GM18868 (cell line): ENCODE results near the gene TCF25.
A peak's percentile ranks its signal among the peaks of the same experiment; 100 is the strongest.
"Not testable (repeated sequence)": the region's sequence is repeated elsewhere in the genome, so short reads cannot be mapped to it uniquely, and the experiment has no call there.

Source experiments
- ATAC-seq: cut with Tn5 transposase; IDR thresholded peaks from one replicate; pipeline ENCODE4 v1.9.1; 2021; ENCODE audit warnings: mild to moderate bottlenecking, moderate library complexity; ENCODE audit not compliant: unreplicated experiment

Gene TCF25

DNA sequence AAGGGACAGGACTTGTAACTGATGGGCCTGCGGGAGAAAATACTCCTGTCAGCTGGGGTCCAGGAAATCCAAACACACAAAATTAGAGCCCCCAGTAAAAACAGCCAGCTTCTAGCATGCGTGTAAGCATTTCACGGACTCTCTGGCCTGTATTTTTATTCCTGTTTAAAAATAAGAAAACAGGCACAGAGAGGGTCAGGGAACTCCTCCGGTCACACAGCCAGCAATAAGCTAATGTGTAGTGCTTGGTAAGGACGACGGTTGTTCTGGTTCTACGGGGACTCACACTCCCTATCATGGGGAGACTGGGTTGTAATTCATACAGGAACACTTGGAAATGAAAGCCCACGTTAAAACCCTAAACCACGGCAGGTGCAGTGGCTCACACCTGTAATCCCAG is 1.5 kb upstream of the TCF25 start:
- no peak for ATAC-seq

DNA sequence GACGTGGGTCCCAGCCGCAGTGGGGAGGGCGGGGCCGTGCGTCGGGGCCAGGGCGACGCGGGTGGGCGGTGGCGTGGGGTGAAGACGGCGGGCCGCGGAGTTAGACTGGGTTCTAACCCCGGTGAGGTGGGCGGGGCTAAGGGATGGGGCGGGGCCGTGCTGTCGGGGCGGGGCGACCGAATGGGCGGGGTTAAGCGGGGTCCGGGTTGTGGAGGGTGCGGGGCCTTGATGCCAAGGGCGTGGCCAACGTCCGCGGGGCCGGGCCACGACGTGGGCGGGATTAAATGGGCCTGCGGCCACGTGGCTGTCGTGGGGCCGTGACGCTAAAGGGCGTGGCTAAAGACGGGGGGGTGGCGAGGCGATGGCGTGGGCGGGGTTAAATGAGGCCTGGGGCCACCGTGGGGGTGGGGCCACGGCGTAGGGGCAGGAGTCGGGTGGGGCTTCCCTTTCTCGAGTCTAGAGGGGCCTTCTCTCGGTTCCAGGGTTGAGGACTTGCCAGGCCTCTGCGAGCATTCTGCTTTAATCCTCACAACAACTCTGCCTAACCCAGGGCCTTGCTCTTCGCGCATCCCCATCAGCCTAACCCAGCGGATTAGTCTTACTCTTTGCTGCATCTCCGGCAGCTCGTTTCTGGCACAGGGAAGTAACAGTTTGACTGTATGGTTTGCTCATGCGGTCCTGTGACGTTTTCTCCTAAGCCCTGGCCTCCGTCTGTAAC is 739 bp downstream of the TCF25 start:
- ATAC-seq, result peak; percentile 66

DNA sequence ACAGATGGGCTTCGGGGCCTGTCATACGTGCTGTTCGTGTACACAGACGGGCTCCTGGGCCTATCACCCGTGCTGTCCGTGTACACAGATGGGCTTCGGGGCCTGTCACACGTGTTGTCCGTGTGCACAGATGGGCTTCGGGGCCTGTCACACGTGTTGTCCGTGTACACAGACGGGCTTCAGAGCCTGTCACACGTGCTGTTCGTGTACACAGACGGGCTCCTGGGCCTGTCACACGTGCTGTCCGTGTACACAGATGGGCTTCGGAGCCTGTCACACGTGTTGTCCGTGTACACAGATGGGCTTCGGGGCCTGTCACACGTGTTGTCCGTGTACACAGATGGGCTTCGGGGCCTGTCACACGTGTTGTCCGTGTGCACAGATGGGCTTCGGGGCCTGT is 5.7 kb downstream of the TCF25 start:
- ATAC-seq, result not testable (repeated sequence)

DNA sequence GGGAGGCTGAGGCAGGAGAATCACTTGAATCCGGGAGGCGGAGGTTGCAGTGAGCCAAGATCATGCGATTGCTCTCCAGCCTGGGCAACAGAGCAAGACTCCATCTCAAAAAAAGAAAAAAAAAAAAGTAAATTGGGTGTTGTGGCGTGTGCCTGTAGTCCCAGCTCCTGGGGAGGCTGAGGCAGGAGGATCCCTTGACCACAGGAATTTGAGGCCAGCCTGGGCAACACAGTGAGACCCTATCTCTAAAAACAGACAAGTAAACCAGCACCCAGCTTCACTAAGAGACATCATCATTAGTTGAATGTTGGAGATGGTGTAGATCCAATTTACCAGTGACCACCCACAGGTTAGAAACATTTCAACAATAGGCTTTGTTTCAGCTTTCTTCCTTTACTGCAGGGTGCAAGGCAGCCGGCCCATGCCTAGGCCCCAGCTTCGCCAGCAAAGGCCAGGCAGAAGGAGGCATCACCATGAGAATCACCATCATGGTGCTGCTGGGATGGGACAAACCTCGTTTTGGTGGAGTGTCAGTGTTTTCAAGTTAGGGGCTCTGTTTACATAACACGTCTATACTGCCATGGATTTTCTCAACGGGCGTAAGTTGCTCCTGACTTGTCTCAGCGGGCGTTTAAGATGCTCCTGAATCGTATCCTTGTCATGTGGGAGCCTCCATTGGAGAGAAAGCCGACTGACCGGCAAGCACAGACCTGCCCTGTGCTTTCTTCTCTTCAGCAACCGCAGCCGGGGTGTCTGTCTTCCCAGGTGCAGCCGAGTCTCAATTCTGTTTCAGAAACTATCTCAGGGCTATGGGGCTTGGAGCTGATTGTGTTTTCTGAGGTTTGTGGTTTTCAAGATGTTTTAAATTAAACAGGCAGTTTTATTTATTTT is 7.3 kb downstream of the TCF25 start:
- ATAC-seq, result no peak

DNA sequence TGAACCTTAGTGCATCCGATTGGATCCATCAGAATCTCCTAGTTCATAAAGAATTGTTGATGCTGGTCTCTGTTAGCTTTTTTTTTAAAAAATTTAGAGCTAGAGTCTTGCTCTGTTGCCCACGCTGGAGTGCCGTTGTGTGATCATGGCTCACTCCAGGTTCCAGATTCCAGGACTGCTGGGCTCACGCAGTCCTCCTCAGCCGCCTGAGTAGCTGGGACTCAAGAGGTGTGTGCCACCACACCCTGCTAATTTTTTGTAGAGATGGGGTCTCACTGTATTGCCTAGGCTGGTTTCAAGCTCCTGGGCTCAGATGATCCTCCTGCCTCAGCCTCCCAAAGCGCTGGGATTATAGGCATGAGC is 8.0 kb downstream of the TCF25 start:
- no peak for ATAC-seq

DNA sequence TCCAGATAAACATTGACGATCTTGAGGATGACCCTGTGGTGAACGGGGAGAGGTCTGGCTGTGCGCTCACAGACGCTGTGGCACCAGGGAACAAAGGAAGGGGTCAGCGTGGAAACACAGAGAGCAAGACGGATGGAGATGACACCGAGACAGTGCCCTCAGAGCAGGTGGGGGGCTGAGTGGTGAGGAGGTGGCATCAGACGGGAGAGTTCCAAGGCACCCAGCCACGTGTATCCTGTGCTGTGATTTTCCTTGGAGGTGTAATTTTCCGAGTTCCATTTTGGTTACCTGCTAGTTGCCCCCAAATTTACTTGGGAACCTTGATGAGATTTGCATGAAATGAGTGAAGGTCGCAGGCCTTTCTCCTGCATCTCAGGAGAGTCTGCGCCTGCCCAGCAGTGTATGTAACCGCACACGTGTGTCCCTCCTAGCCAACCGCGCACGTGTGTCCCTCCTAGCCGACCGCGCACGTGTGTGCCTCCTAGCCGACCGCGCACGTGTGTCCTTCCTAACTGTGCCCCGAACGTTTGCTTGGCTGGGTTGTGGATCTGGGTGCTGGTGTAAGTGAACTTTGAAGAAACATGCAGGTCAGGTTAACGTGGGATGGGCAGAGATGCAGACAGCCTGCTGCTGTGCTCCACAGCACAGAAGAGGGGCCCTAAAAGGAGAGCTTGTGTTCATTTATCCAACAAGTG is 10.1 kb downstream of the TCF25 start:
- no peak for ATAC-seq

DNA sequence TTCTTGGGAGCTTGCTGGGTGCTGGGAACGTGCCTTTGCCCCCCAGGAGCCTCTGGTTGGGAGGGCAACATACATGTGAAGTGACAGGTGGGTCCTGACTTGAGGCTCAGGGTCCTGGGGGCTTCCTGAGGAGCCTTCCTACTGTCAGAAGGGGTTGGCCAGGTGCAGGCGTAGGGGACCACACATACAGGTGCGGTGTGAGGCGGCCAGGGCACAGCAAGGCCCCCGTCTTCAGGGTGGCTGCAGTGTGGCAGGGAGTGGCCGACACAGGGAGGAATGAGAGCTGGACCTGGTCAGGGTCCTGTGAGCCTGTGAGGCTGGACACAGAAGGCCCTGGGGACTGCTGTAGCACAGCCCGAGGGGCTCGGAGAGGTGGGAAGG is 10.6 kb downstream of the TCF25 start:
- no peak for ATAC-seq

DNA sequence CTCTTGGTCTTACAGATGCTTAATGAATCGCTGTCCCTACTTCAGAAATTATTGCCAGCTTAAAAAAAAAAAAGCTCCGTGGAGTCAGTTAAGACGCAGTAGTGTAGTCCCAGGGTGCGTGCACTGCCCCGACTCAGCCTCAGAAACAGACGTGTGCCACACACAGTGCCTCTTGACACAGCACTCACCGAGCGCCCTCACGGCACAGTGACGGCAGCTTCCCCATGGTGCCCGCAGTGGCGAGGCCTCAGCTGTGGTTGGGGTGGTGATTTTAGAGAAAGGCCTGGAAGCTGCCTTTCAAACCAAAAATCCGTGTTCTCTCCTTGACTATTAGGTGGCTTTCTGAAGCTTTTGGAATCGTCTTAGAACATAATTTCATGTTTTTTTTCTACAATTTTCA is 13.9 kb downstream of the TCF25 start:
- ATAC-seq, result no peak

DNA sequence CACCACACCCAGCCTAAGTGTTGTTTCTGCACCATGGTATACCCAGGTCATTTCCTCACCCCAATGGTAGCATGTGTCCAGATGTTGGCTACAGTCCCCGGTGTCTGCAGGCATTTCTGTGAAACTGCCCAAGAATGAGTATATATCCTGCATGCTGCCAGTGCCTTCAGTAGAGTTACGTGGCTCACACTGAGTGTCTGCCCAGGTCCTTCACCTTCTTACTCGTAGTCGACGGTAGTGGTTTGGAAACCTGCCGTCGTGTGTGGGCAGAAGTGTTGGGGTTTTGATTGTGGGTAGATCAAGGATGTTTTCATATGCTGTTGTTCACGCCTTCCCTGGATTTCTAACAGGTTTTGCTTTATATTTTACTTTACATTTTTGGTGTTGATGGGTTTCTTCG is 16.8 kb downstream of the TCF25 start:
- no peak for ATAC-seq

DNA sequence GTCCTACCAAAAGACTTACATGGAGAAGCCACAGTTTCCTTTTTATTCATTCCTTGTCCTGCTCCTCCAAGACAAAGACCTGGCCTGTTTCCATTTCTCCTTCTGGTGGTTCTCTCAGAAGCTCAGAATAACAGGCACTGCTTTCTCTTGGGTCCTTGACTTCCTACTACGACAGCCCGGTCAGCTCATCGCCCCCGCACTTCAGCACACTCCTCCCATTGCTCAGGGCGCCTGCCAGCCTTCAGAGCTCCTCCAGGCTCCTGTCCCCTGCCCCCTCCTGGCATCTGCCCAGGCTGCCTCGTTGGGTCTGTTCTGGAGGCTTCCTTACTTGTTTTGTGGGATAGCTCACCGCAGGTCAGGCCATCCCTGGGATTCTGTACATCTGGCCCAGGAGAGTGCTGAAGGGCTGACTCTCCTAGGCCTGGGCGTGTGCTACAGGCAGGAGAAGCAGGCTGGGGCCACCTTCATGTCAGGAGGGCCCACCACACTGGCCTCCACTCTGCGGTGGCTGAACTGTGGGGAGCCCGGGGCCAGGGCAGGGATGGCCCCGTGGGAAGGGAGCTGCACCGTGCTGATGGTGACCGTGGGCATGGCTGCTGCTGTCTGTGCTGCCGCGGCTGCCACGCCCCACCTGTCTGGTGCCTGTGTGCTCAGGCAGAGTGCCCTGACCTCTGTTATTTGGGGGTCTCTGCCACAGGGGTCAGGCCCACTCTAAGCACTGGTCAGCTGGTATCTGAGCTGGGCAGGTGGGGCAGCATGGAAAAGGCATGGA is 17.7 kb downstream of the TCF25 start:
- no peak for ATAC-seq

DNA sequence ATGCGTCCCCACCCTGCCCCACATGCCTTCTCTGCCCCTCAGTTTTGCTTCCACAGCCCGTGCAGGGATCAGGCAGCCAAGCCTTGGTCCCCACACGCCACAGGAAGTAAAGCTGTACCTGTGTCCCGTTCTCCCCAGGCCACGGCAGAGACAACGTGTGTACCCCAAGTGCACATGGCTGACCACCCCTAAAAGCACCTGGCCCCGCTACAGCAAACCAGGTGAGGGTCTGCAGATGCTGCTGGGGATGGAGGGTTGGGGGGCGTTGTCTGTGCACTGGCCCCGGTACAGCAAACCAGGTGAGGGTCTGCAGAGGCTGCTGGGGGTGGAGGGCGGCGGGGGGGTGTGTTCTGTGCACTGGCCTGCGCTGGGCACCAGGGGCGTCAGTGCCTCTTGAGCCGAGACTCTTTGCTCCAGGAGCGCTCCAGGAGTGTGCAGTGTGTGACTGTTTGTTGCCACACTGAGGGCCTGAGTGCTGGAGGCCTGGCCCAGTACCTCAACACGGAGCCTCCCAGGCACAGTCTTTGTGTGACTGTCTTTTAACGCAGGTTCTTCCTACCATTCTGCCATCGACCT is 18.8 kb downstream of the TCF25 start:
- no peak for ATAC-seq

DNA sequence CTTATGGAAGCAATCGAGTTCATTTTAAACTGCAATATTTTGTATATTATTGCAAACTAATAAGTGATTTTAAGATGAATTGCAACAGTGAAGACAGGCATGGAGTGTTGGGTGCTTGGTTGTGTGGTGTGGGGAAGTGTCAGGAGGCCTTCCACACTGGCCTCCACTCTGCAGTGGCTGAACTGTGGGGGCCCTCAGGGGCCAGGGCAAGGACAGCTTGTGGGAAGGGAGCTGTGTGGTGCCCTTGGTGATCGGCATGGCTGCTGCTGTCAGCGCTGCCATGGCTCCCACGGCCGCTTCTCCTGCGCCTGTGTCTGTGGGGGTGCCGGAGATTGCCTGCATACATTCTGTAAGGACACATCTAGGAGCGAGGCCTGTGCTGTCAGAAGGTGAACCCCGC is 19.2 kb downstream of the TCF25 start:
- no peak for ATAC-seq

DNA sequence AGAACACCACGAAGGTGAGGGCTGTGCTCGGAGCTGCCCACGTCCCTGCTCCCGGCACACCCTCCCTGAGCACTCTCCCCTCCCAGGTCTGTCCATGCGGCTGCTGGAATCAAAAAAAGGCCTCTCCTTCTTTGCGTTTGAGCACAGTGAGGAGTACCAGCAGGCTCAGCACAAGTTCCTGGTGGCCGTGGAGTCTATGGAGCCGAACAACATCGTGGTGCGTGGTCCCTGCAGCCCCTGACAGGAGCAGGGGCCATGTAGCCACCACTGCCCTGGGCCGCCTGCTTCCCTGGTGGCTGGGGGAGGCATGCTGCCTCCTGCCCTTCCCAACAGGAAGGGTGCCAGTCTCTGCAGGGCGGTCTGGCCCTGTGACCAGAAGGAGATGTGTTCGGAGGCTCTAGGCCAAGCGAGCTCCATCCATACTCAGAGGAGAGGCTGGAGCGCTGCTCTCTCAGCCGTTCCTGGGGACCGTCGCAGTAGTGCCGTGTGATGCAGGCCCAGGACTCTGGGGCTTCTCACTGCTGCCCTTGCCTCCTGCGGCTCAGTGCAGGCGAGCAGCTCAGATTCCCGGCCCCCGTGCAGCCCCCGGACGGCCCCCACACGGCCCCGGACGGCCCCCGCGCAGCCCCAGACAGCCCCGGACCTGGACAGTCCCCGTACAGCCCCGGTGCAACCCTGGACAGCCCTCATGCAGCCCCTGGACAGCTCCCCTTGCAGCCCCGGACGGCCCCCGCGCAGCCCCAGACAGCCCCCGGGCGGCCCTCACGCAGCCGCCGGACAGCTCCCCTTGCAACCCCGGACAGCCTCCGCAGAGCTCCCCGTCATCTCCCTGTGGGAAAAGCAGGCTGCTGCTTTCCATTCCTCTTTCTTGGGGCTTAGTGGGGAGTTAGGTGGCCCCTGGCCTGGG is 20.5 kb downstream of the TCF25 start:
- no peak for ATAC-seq

DNA sequence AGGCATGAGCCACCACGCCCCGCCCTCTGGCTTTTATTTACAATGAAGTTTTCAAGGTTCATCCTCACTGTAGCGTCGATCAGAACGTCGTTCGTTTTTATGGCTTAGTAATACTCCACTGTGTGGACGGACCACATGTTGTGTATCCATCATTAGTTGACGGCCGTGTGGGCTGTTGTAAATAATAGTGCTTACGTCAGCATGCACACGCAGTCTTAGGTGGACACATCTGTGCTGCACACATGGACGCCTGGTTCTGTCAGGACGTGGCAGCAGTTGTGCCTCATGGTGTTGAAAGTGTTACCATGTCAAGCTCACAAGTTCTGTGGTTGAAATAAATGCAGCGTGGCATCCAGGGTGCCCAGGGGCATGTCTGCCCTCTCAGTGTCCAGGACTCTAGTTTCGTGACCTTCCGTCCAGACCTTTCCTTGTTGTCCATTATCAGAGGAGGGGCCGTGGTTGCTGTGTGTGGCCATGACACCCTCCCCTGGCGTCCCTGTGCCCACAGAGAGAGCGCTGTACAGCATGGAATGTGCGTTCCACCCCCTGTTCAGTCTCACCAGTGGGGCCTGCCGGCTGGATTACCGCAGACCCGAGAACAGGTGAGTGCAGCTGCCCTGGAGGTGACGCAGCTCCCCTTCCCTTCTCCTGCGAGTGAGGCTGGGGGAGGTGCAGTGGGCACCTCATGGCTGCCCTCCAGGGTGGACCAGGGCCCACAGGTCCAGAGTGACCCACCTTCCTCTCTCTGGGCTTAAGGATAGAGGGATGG is 22.3 kb downstream of the TCF25 start:
- no peak for ATAC-seq

DNA sequence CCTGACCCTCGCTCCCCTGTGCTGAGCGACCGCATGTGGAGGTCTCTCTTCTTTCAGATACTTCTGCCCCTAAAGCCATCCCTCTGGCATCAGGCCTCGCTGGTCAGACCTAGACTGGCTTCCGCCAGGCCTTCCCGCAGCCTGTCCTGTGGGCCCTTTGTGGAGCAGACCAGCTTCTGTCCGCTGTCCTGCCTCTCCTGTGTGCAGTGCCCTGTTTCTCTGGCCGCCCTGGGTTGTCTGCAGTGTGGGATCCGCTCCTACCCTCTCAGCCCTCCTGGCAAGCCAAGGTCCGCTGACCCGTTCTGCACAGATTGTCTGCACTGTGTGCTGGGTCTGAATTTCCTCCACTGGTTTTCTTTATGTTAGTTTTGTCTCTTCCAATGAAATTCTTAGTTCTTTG is 23.8 kb downstream of the TCF25 start:
- ATAC-seq, result no peak

DNA sequence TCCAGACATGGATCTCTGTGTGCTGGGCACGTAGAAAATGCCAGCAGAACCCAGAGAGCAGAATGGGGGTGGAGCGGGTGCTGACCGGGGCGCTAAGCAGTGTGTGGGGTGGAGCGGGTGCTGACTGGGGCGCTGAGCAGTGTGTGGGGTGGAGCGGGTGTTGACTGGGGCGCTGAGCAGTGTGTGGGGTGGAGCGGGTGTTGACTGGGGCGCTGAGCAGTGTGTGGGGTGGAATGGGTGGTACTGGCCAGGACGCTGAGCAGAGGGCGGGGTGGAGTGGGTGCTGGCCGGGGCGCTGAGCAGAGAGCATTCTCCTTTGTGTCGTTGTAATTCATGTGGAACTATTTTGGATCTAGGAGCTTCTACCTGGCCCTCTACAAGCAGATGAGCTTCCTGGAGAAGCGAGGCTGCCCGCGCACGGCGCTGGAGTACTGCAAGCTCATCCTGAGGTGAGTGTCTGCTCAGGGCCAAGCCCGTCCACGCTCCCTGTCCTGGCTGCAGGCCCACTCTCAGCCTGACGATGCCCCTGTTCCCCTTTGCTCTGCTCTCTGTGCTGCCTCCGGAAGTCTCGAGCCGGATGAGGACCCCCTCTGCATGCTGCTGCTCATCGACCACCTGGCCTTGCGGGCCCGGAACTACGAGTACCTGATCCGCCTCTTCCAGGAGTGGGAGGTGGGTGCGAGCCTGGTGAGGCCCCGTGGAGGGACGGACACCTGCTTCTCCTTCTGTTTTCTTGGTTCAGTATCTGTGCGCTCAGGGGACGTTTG is 25.0 kb downstream of the TCF25 start:
- ATAC-seq, result no peak

DNA sequence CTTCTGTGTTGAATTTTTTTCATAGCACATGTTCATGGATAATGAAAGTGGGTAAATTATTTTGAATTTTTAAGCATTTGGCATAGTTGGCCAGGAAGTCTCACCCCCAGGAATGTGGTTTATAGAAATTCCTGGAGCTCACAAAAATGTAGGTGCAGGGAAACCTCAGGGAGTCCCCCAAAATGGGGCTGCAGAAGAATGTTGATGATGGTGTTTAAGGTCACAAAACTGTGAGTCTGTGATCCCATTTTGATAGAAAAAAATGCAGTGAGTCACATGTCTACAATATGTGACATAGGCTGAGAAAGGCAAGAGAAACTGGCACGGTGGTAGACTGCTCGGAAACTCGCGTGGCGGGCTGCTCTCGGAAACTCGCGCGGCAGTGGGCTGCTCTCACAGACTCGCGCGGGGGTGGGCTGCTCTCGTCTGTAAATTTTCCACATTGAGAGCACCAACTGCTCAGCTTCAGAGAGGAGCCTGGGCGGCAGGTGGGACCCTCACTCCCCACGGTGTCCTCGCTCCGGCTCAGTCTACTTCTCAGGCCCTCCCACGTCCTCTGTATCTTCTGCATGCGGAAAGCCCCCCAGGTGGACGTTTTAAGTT is 26.6 kb downstream of the TCF25 start:
- ATAC-seq, result no peak

DNA sequence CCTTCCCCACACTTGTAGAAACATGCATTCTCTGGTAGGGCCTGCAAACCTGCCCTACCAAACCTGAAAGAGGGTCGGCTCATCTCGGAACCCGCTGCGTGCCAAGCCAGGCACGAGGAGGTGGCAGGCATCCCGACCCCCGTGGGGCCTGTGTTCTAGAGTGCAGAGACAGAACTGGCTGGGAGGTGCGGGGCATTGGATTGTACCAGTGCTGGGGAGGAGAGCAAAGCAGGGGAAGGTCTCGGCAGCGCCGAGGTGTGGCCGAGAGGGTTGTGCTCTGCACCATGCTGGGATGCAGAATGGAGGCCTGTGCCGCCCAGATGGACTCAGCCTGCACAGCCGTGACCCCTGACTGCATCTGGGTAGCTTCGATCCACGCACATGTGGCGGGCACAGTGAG is 27.5 kb downstream of the TCF25 start:
- no peak for ATAC-seq
